HK-2 (cell line): ENCODE results near the gene LAMTOR4.
A peak's percentile ranks its signal among the peaks of the same experiment; 100 is the strongest.
"Not testable (repeated sequence)": the region's sequence is repeated elsewhere in the genome, so short reads cannot be mapped to it uniquely, and the experiment has no call there.

ENCODE experiments used
- DNase-seq: peaks from one replicate; pipeline ENCODE4 v3.0.0-alpha.2; 2018; ENCODE audit not compliant: unreplicated experiment

Gene LAMTOR4

GRCh38 chr7:100171087-100171681 lies 22.5 kb downstream of the LAMTOR4 start:
- no peak for DNase-seq

- DNase-seq = no peak
Observed at GRCh38 chr7:100171840-100172239, 23.1 kb downstream of the LAMTOR4 start.

- no peak for DNase-seq
Observed at GRCh38 chr7:100173806-100174495, 25.2 kb downstream of the LAMTOR4 start.

GRCh38 chr7:100174582-100174981 lies 25.9 kb downstream of the LAMTOR4 start:
- no peak for DNase-seq

GRCh38 chr7:100175296-100175935 lies 26.7 kb downstream of the LAMTOR4 start:
- DNase-seq = no peak

GRCh38 chr7:100176096-100177044 lies 27.7 kb downstream of the LAMTOR4 start:
- DNase-seq = no peak

- peak; percentile 100 for DNase-seq
Observed at GRCh38 chr7:100177045-100178001, 28.6 kb downstream of the LAMTOR4 start, which contains the start of the genes GPC2 and STAG3. GPC2 (minus strand) TSS chr7:100177381; CDS start chr7:100177199, 182 bp downstream. STAG3 (plus strand) TSS chr7:100177918; CDS start chr7:100180557, 2,639 bp downstream.

- not testable (repeated sequence) for DNase-seq
Observed at GRCh38 chr7:100180084-100180483, 31.4 kb downstream of the LAMTOR4 start.

GRCh38 chr7:100182616-100183015 lies 33.9 kb downstream of the LAMTOR4 start:
- not testable (repeated sequence) for DNase-seq

GRCh38 chr7:100183090-100183489 lies 34.4 kb downstream of the LAMTOR4 start:
- DNase-seq = not testable (repeated sequence)

GRCh38 chr7:100185726-100186125 lies 37.0 kb downstream of the LAMTOR4 start:
- no peak for DNase-seq

GRCh38 chr7:100189061-100189460 lies 40.3 kb downstream of the LAMTOR4 start:
- DNase-seq = no peak

GRCh38 chr7:100190048-100190711 lies 41.5 kb downstream of the LAMTOR4 start:
- DNase-seq = no peak

- DNase-seq = no peak
Observed at GRCh38 chr7:100191775-100192174, 43.1 kb downstream of the LAMTOR4 start.

- not testable (repeated sequence) for DNase-seq
Observed at GRCh38 chr7:100192281-100192862, 43.7 kb downstream of the LAMTOR4 start.

- DNase-seq = no peak
Observed at GRCh38 chr7:100192969-100193368, 44.3 kb downstream of the LAMTOR4 start.

GRCh38 chr7:100195222-100195621 lies 46.5 kb downstream of the LAMTOR4 start:
- DNase-seq = no peak

- DNase-seq = not testable (repeated sequence)
Observed at GRCh38 chr7:100195901-100196322, 47.2 kb downstream of the LAMTOR4 start.

- no peak for DNase-seq
Observed at GRCh38 chr7:100198266-100198665, 49.5 kb downstream of the LAMTOR4 start.
